Panc1 (cell line): ENCODE data around the gene MRC2. TPM values are rescaled to one million over a fixed set of nuclear protein-coding genes. Genes with fewer than 3 reads are reported as not detected.

Experiments
- ATAC-seq: fragments of 200-7000 bp; cut with Tn5 transposase; 2 replicates; pipeline ENCODE4 v1.9.1; 2020; ENCODE audit warnings: mild to moderate bottlenecking, moderate library complexity
- BruUV-seq: library from RNA; stranded (reverse); fragments of 400-500 nt; replicated peaks from 2 replicates; lab custom pipeline; 2021; lab: Mats Ljungman, UMichigan
- CTCF ChIA-PET: fragments of 300-600 bp; sonication (Branson Sonifier 250); formaldehyde crosslinking; loops from one replicate; lab custom pipeline; 2022; ENCODE audit warnings: antibody characterized with exemption; lab: Charles Lee
- POLR2A ChIA-PET: fragments of 300-600 bp; sonication (Branson Sonifier 250); formaldehyde crosslinking; loops from one replicate; lab custom pipeline; 2022; ENCODE audit warnings: antibody characterized with exemption; lab: Charles Lee
- DNase-seq: peaks from one replicate; pipeline ENCODE4 v3.0.0-alpha.2; 2010; ENCODE audit warnings: low read depth, low spot score
- H3K27ac ChIP-seq: 2 replicates; pipeline ENCODE4 v1.5.1; 2011; ENCODE audit warnings: mild to moderate bottlenecking, low read length, inconsistent platforms
- H3K27me3 ChIP-seq: fragments of 200-500 bp; sonication (Bioruptor generic); 2 replicates; pipeline ENCODE4 v1.6.0; 2014; ENCODE audit warnings: low read length, inconsistent platforms; ENCODE audit not compliant: control insufficient read depth, insufficient read depth
- H3K36me3 ChIP-seq: fragments of 200-500 bp; sonication (Bioruptor generic); 2 replicates; pipeline ENCODE4 v1.5.1; 2014; ENCODE audit warnings: inconsistent platforms, mild to moderate bottlenecking, low read length, moderate library complexity; ENCODE audit not compliant: control insufficient read depth, insufficient read depth
- H3K4me1 ChIP-seq: 2 replicates; pipeline ENCODE4 v1.5.1; 2011; ENCODE audit warnings: inconsistent platforms, mild to moderate bottlenecking, low read length, moderate library complexity; ENCODE audit not compliant: control insufficient read depth, insufficient read depth
- H3K4me3 ChIP-seq, 2 experiments: 2 replicates each; pipeline ENCODE4 v1.5.1; 2011 to 2012; ENCODE audit warnings: low read depth in 2 of 2, low read length in 2 of 2, mild to moderate bottlenecking in 2 of 2, inconsistent platforms in 1 of 2, moderate library complexity in 1 of 2
- H3K9me3 ChIP-seq: fragments of 200-500 bp; sonication (Bioruptor generic); 2 replicates; pipeline ENCODE4 v1.5.1; 2014; ENCODE audit warnings: low read depth, mild to moderate bottlenecking, inconsistent platforms, low read length, moderate library complexity; ENCODE audit not compliant: control insufficient read depth, insufficient read depth
- CTCF ChIP-seq: fragments of 450-650 bp; IDR thresholded peaks from 2 replicates; pipeline ENCODE4 v1.5.1; 2017; ENCODE audit warnings: mild to moderate bottlenecking
- POLR2AphosphoS5 ChIP-seq: IDR thresholded peaks from 2 replicates; pipeline ENCODE4 v1.6.1; 2012; ENCODE audit warnings: mild to moderate bottlenecking, low read depth, low read length, moderate library complexity
- REST ChIP-seq, 2 experiments: IDR thresholded peaks; 2 replicates each; pipeline ENCODE4 v1.6.1; 2011 to 2012; ENCODE audit warnings: low read depth in 2 of 2, control low read depth in 1 of 2, low read length in 1 of 2, mild to moderate bottlenecking in 1 of 2, moderate library complexity in 1 of 2; ENCODE audit not compliant: insufficient read depth in 1 of 2
- SIN3A ChIP-seq: IDR thresholded peaks from 2 replicates; pipeline ENCODE4 v1.6.1; 2012; ENCODE audit warnings: low read depth, mild to moderate bottlenecking, low read length, moderate library complexity, borderline replicate concordance; ENCODE audit not compliant: insufficient read depth
- TCF7L2 ChIP-seq: IDR thresholded peaks from 2 replicates; pipeline ENCODE4 v1.6.1; 2011; ENCODE audit warnings: mild to moderate bottlenecking, low read depth, low read length, inconsistent platforms
- in situ Hi-C: cut with HindIII; loops from 2 replicates; pipeline ENCODE4 v1.10.0; 2016; ENCODE audit warnings: low sequenced_read_pairs, low pct_unique_long_range_greater_than_20kb
- intact Hi-C: fragments of 100-400 bp; cut with micrococcal nuclease; formaldehyde crosslinking; loops from one replicate; pipeline ENCODE4 v1.10.0; 2022; ENCODE audit not compliant: unreplicated experiment
- total RNA-seq: library from RNA; stranded (reverse); gene quantifications from one replicate; pipeline ENCODE4 v1.2.1, GENCODE V29; 2021; ENCODE audit not compliant: unreplicated experiment

Gene MRC2
- total RNA-seq, 1 experiment from 2014 or later = 120 TPM

- ChIA-PET CTCF (no interaction called here), POLR2A (no interaction called here)
- TF ChIP-seq POLR2AphosphoS5 (no peak), CTCF (no peak), TCF7L2 (no peak), REST (IDR thresholded peaks at IDR 0.05; ENCODE audit: insufficient read depth in 1 of 2, low read depth in 2 of 2, low read length in 1 of 2) (no peak), SIN3A (no peak)
- BruUV-seq = no TSS peak
- H3K27ac ChIP-seq = no peak overlapping the region
- H3K9me3 ChIP-seq = no peaks in the 10 kb centered on the region
- no peaks in the 10 kb centered on the region for H3K36me3 ChIP-seq
- no peak overlapping the region for H3K4me3 ChIP-seq
- DNase-seq (no peak), ATAC-seq (no peak)
- in situ Hi-C loops (no loop called here), intact Hi-C loops (no loop called here)
- peaks cover 33% of the 10 kb centered on the region for H3K4me1 ChIP-seq
- H3K27me3 ChIP-seq = no peaks in the 10 kb centered on the region
Observed at GRCh38 chr17:62648956-62649294, 21.5 kb downstream of the MRC2 start.

- intact Hi-C loops = no loop called here
- POLR2A ChIA-PET = no interaction called here
- in situ Hi-C loops = no loop called here
Observed at GRCh38 chr17:62649570-62649969, 22.1 kb downstream of the MRC2 start.

More at GRCh38 chr17:62649570-62649969, 22.1 kb downstream of the MRC2 start:
- no peak overlapping the region for H3K27ac ChIP-seq
- no peaks in the 10 kb centered on the region for H3K36me3 ChIP-seq
- TF ChIP-seq SIN3A (no peak), REST (IDR thresholded peaks at IDR 0.05; ENCODE audit: insufficient read depth in 1 of 2, low read depth in 2 of 2, low read length in 1 of 2) (no peak), TCF7L2 (no peak), CTCF (no peak), POLR2AphosphoS5 (no peak)
- BruUV-seq = no TSS peak
- peaks cover 39% of the 10 kb centered on the region for H3K4me1 ChIP-seq
- no peaks in the 10 kb centered on the region for H3K27me3 ChIP-seq
- ATAC-seq (no peak), DNase-seq (no peak)
- no peak overlapping the region for H3K4me3 ChIP-seq
- H3K9me3 ChIP-seq = no peaks in the 10 kb centered on the region
- CTCF ChIA-PET = no interaction called here
